Endothelial cell of umbilical vein (primary cell): ENCODE measurements around the gene IGFL1. TPM values are rescaled to one million over a fixed set of nuclear protein-coding genes. Genes with fewer than 3 reads are reported as not detected.
"Not testable (repeated sequence)": the region's sequence is repeated elsewhere in the genome, so short reads cannot be mapped to it uniquely, and the experiment has no call there.

ENCODE experiments used
- BruUV-seq: library from RNA; stranded (reverse); fragments of 400-500 nt; replicated peaks from 2 replicates; lab custom pipeline; 2021; lab: Mats Ljungman, UMichigan
- CTCF ChIA-PET: fragments of 300-600, 350-600 bp; sonication (Branson Sonifier 250); formaldehyde crosslinking; loops from one replicate; lab custom pipeline; 2021; ENCODE audit warnings: antibody characterized with exemption, inconsistent platforms; lab: Charles Lee
- POLR2A ChIA-PET: fragments of 300-600, 350-600 bp; sonication (Branson Sonifier 250); formaldehyde crosslinking; loops from one replicate; lab custom pipeline; 2021; ENCODE audit warnings: antibody characterized with exemption, inconsistent platforms; lab: Charles Lee
- DNase-seq: peaks from one replicate; pipeline ENCODE4 v3.0.0-alpha.2; 2011; ENCODE audit warnings: low read depth, low spot score
- FAIRE-seq: peaks from 2 replicates; lab custom pipeline; 2011; peaks lifted over from hg19 to GRCh38; lab: Jason Lieb, UNC
- H2AFZ ChIP-seq: 2 replicates; pipeline ENCODE4 v1.6.0; 2012; ENCODE audit warnings: low read depth, low read length, control low read depth, inconsistent platforms
- H3K27ac ChIP-seq: 2 replicates; pipeline ENCODE4 v1.5.1; 2011; ENCODE audit warnings: low read depth, mild to moderate bottlenecking, control low read depth, low read length, moderate library complexity; ENCODE audit not compliant: insufficient read depth
- H3K27me3 ChIP-seq, 2 experiments: 2 replicates each; pipeline versions ENCODE4 v1.6.0 to v1.6.1; 2011; ENCODE audit warnings: low read length in 2 of 2, mixed read lengths in 1 of 2; ENCODE audit not compliant: control insufficient read depth in 2 of 2, insufficient read depth in 2 of 2
- H3K36me3 ChIP-seq, 2 experiments: 2 replicates in 1 of 2; 3 replicates in 1 of 2; pipeline ENCODE4 v1.5.1; 2011; ENCODE audit warnings: low read length in 2 of 2, mild to moderate bottlenecking in 1 of 2, moderate library complexity in 1 of 2; ENCODE audit not compliant: control insufficient read depth in 2 of 2, insufficient read depth in 2 of 2; ENCODE audit errors: extremely low read depth in 1 of 2
- H3K4me1 ChIP-seq: 3 replicates; pipeline ENCODE4 v1.5.1; 2011; ENCODE audit warnings: mild to moderate bottlenecking, low read length; ENCODE audit not compliant: control insufficient read depth, insufficient read depth; ENCODE audit errors: extremely low read depth
- H3K4me2 ChIP-seq: 2 replicates; pipeline ENCODE4 v1.6.1; 2011; ENCODE audit warnings: low read length, control low read depth, mixed read lengths; ENCODE audit not compliant: insufficient read depth
- H3K4me3 ChIP-seq, 3 experiments: fragments of 200-600 bp in 1 of 3; sonication (generic), shearing (Covaris generic) in 1 of 3; replicated peaks in 1 of 3; 2 replicates each; pipeline ENCODE4 v1.5.1; 2011 to 2016; ENCODE audit warnings: control low read depth in 3 of 3, low read length in 3 of 3, mild to moderate bottlenecking in 2 of 3, inconsistent platforms in 1 of 3, low read depth in 1 of 3, moderate library complexity in 1 of 3; ENCODE audit not compliant: insufficient read depth in 1 of 3
- H3K79me2 ChIP-seq: 2 replicates; pipeline ENCODE4 v1.6.0; 2012; ENCODE audit warnings: low read length, inconsistent platforms; ENCODE audit not compliant: control insufficient read depth, insufficient read depth
- H3K9ac ChIP-seq: replicated peaks from 2 replicates; pipeline ENCODE3; 2011; ENCODE audit warnings: low read length, control low read depth; ENCODE audit not compliant: insufficient read depth; ENCODE audit errors: extremely low read depth
- H3K9me1 ChIP-seq: replicated peaks from 3 replicates; pipeline ENCODE4 v1.6.0; 2011; ENCODE audit warnings: mild to moderate bottlenecking, low read length; ENCODE audit not compliant: control insufficient read depth, insufficient read depth; ENCODE audit errors: extremely low read depth
- H3K9me3 ChIP-seq: replicated peaks from 2 replicates; pipeline ENCODE4 v1.5.1; 2012; ENCODE audit warnings: low read length, inconsistent platforms; ENCODE audit not compliant: control insufficient read depth, insufficient read depth
- H4K20me1 ChIP-seq: replicated peaks from 2 replicates; pipeline ENCODE3; 2011; ENCODE audit warnings: mild to moderate bottlenecking, low read length; ENCODE audit not compliant: control insufficient read depth, insufficient read depth; ENCODE audit errors: extremely low read depth
- EZH2 ChIP-seq: IDR thresholded peaks from 2 replicates; pipeline ENCODE4 v1.6.1; 2012; ENCODE audit warnings: borderline replicate concordance, low read depth, mild to moderate bottlenecking, moderate library complexity, low read length, inconsistent platforms; ENCODE audit not compliant: severe bottlenecking
- MAX ChIP-seq: IDR thresholded peaks from 2 replicates; pipeline ENCODE4 v1.6.1; 2011; ENCODE audit not compliant: insufficient read depth, insufficient read length
- POLR2A ChIP-seq: IDR thresholded peaks from 2 replicates; pipeline ENCODE4 v1.6.1; 2012; ENCODE audit warnings: low read depth, mild to moderate bottlenecking, control low read depth, low read length
- dilution Hi-C: fragments of 300-500 bp; cut with MboI; formaldehyde crosslinking; loops from one replicate; pipeline ENCODE4 v1.15.0; 2019; ENCODE audit warnings: low sequenced_read_pairs; ENCODE audit not compliant: extremely low pct_ligation_motif_present
- intact Hi-C: fragments of 100-400 bp; cut with micrococcal nuclease; formaldehyde crosslinking; loops from one replicate; pipeline ENCODE4 v1.10.0; 2022
- polyA plus RNA-seq, 4 experiments: library from polyadenylated mRNA; depleted of rRNA in 3 of 4; stranded (reverse) in 3 of 4; unstranded in 1 of 4; fragments of >200 nt; gene quantifications; 2 replicates each; pipeline versions ENCODE4 v1.2.1 to v1.2.3, GENCODE V29; 2011 to 2012; ENCODE audit warnings: missing spikeins in 1 of 4
- total RNA-seq: library from RNA; stranded (reverse); gene quantifications from 2 replicates; pipeline ENCODE4 v1.2.3, GENCODE V29; 2021
- TF ChIP-seq, protein P1 (sequence below), 2 donors: IDR thresholded peaks; 1 replicate in 1 of 2; 2 replicates in 1 of 2; pipeline ENCODE4 v1.5.1; 2011; ENCODE audit warnings: low read length in 2 of 2, mild to moderate bottlenecking in 2 of 2, moderate library complexity in 2 of 2, control low read depth in 1 of 2, inconsistent platforms in 1 of 2, low read depth in 1 of 2; ENCODE audit not compliant: insufficient read depth in 1 of 2; ENCODE audit errors: extremely low read depth in 1 of 2

IGFL1 gene
- total and polyA plus RNA-seq, 2 donors (not counting 3 experiments of a cell fraction or from before 2014, with no cell fraction given), result not detected

DNA sequence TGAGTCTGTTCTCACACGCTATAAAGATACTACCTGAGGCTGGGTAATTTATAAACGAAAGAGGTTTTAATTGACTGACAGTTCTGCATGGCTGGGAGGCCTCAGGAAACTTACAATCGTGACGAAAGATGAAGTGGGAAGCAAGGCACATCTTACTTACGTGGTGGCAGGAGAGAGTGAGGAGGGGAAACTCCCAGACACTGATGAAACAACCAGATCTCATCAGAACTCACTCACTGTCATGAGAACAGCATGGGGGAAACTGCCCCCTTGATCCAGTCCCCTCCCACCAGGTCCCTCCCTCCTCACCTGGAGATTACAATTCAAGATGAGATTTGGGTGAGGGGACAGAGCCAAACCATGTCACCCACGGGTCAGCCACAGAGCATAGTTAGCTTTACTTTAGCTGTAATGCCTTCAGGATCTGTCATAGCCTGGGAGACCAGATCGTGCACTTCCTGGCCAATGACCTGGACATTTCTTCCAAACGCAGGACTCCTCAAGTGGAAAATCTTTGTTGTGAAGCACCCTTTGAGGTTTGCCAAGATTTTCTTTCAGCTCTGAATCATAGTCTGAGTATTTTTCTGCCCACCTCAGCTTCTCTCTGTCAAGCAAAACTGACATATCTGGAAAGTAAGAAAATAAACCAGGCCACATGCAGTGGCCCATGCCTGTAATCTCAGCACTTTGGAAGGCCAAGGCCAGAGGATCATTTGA is 42.1 kb downstream of the IGFL1 start:
- Histone ChIP-seq H3K4me3 (no peak overlapping the region), H3K27ac (no peak overlapping the region), H3K79me2 (no peaks in the 10 kb centered on the region), H3K9ac (no peak overlapping the region), H2AFZ (no peak overlapping the region), H3K36me3 (no peaks in the 10 kb centered on the region), H4K20me1 (no peaks in the 10 kb centered on the region), H3K9me1 (no peaks in the 10 kb centered on the region), H3K4me1 (no peaks in the 10 kb centered on the region), H3K4me2 (no peak overlapping the region), H3K9me3 (no peaks in the 10 kb centered on the region), H3K27me3 (peaks cover 1 to 11% of the 10 kb centered on the region in 2 experiments)
- no peak for TF ChIP-seq EZH2
- no peak for TF ChIP-seq MAX
- TF ChIP-seq, protein P1, sequence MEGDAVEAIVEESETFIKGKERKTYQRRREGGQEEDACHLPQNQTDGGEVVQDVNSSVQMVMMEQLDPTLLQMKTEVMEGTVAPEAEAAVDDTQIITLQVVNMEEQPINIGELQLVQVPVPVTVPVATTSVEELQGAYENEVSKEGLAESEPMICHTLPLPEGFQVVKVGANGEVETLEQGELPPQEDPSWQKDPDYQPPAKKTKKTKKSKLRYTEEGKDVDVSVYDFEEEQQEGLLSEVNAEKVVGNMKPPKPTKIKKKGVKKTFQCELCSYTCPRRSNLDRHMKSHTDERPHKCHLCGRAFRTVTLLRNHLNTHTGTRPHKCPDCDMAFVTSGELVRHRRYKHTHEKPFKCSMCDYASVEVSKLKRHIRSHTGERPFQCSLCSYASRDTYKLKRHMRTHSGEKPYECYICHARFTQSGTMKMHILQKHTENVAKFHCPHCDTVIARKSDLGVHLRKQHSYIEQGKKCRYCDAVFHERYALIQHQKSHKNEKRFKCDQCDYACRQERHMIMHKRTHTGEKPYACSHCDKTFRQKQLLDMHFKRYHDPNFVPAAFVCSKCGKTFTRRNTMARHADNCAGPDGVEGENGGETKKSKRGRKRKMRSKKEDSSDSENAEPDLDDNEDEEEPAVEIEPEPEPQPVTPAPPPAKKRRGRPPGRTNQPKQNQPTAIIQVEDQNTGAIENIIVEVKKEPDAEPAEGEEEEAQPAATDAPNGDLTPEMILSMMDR (IDR thresholded peaks at IDR 0.05; ENCODE audit: extremely low read depth in 1 of 2, insufficient read depth in 1 of 2, low read depth in 1 of 2, low read length in 2 of 2), result no peak
- no peak for TF ChIP-seq POLR2A
- intact Hi-C loops, result no loop called here
- BruUV-seq, result no TSS peak
- CTCF ChIA-PET, result interaction anchor here (0.9 to 2.1 kb wide), 6 partner anchors 9 to 243 kb away, joined by 3 to 12 read pairs (median 4); no protein-coding TSS in a partner anchor
- FAIRE-seq (no peak), DNase-seq (peak; percentile 35)
- dilution Hi-C loops, result no loop called here
- POLR2A ChIA-PET, result no interaction called here

- BruUV-seq, H2AFZ ChIP-seq, H3K9me1 ChIP-seq, H3K27ac ChIP-seq, dilution Hi-C loops, H3K36me3 ChIP-seq, POLR2A ChIA-PET, H3K9ac ChIP-seq, CTCF ChIA-PET, H3K4me1 ChIP-seq, H4K20me1 ChIP-seq, H3K4me2 ChIP-seq, H3K4me3 ChIP-seq, intact Hi-C loops, H3K79me2 ChIP-seq, FAIRE-seq, DNase-seq, H3K9me3 ChIP-seq: not testable (repeated sequence)
- H3K27me3 ChIP-seq, result peaks cover 4 to 11% of the 10 kb centered on the region in 2 experiments
These were observed 44.4 kb downstream of the IGFL1 start for GRCh38 chr19:46273931-46274330.
